Suprapubic skin (tissue), 4 donors: Measurements from ENCODE around the gene CAPRIN1. TPM values are rescaled to one million over a fixed set of nuclear protein-coding genes. Genes with fewer than 3 reads are reported as not detected.

Experiments
- DNase-seq, 2 donors: peaks; one replicate each; pipeline ENCODE4 v3.0.0-alpha.2; 2019; ENCODE audit warnings: low spot score in 2 of 2
- H3K27ac ChIP-seq: fragments of 200-600 bp; sonication (generic); one replicate; pipeline ENCODE4 v1.5.1; 2019
- H3K27me3 ChIP-seq: fragments of 200-600 bp; sonication (generic); one replicate; pipeline ENCODE4 v1.5.1; 2019
- H3K36me3 ChIP-seq: fragments of 200-600 bp; sonication (generic); one replicate; pipeline ENCODE4 v1.5.1; 2019
- H3K4me1 ChIP-seq: fragments of 200-600 bp; sonication (generic); one replicate; pipeline ENCODE4 v1.5.1; 2019
- H3K4me3 ChIP-seq: fragments of 200-600 bp; sonication (generic); one replicate; pipeline ENCODE4 v1.5.1; 2019; ENCODE audit warnings: mild to moderate bottlenecking
- H3K9me3 ChIP-seq: fragments of 200-600 bp; sonication (generic); one replicate; pipeline ENCODE4 v1.5.1; 2019
- CTCF ChIP-seq, 2 donors: fragments of 200-600 bp in 1 of 2; fragments of 450-650 bp in 1 of 2; sonication (generic) in 1 of 2; IDR thresholded peaks; one replicate each; pipeline ENCODE4 v1.5.1; 2016 to 2019; ENCODE audit warnings: antibody characterized with exemption in 2 of 2, mild to moderate bottlenecking in 1 of 2, moderate library complexity in 1 of 2
- EP300 ChIP-seq: sonication (generic); formaldehyde crosslinking; IDR thresholded peaks from one replicate; pipeline ENCODE4 v1.6.1; 2017; ENCODE audit warnings: antibody characterized with exemption
- POLR2A ChIP-seq, 2 donors: fragments of 450-650 bp; IDR thresholded peaks; one replicate each; pipeline ENCODE4 v1.6.1; 2017; ENCODE audit warnings: antibody characterized with exemption in 2 of 2, mild to moderate bottlenecking in 2 of 2, moderate library complexity in 2 of 2
- POLR2AphosphoS5 ChIP-seq, 3 donors: sonication (generic); formaldehyde crosslinking; IDR thresholded peaks; one replicate each; pipeline ENCODE4 v1.6.1; 2017; ENCODE audit warnings: antibody characterized with exemption in 3 of 3
- WGBS: methylation state at CpG from one replicate; pipeline ENCODE4 v1.1.5; 2018; 5-methylcytosine and 5-hydroxymethylcytosine counted together
- total RNA-seq, 4 donors: library from RNA; depleted of rRNA; stranded (reverse); fragments of >200 nt; gene quantifications; one replicate each; pipeline ENCODE4 v1.1.0, GENCODE V29; 2016

Gene CAPRIN1
- total RNA-seq, 4 donors from 2014 or later, result 109 to 137 (median 117) TPM

- DNase-seq, result no peak
- 47% methylated on average over 4 of the region's 4 CpGs for WGBS
- Histone ChIP-seq H3K27me3 (no peaks in the 10 kb centered on the region), H3K9me3 (no peaks in the 10 kb centered on the region), H3K36me3 (no peaks in the 10 kb centered on the region), H3K4me1 (peaks cover 3% of the 10 kb centered on the region), H3K27ac (peak overlapping the region; percentile 2), H3K4me3 (no peak overlapping the region)
- TF ChIP-seq POLR2A (IDR thresholded peaks at IDR 0.05), result no peak
- TF ChIP-seq CTCF (IDR thresholded peaks at IDR 0.05), result no peak
- no peak for TF ChIP-seq EP300
- no peak for TF ChIP-seq POLR2AphosphoS5 (IDR thresholded peaks at IDR 0.05)
Observed at GRCh38 chr11:34029176-34029575, 22.4 kb upstream of the CAPRIN1 start.

GRCh38 chr11:34030382-34030781 is 21.1 kb upstream of the CAPRIN1 start:
- 45% methylated on average over 1 of the region's 1 CpG for WGBS
- H3K9me3 ChIP-seq, result no peaks in the 10 kb centered on the region
- H3K36me3 ChIP-seq, result no peaks in the 10 kb centered on the region
- DNase-seq, result no peak
- peak overlapping the region; percentile 2 for H3K27ac ChIP-seq
- TF ChIP-seq EP300, result no peak
- no peak for TF ChIP-seq POLR2A (IDR thresholded peaks at IDR 0.05)
- TF ChIP-seq CTCF (IDR thresholded peaks at IDR 0.05), result no peak
- TF ChIP-seq POLR2AphosphoS5 (IDR thresholded peaks at IDR 0.05), result no peak
- H3K4me1 ChIP-seq, result peaks cover 3% of the 10 kb centered on the region
- H3K27me3 ChIP-seq, result no peaks in the 10 kb centered on the region
- no peak overlapping the region for H3K4me3 ChIP-seq

- H3K27ac ChIP-seq, result no peak overlapping the region
- no peaks in the 10 kb centered on the region for H3K27me3 ChIP-seq
- no peak for TF ChIP-seq CTCF (IDR thresholded peaks at IDR 0.05)
- no peak for TF ChIP-seq EP300
- no peak for TF ChIP-seq POLR2A (IDR thresholded peaks at IDR 0.05)
- TF ChIP-seq POLR2AphosphoS5 (IDR thresholded peaks at IDR 0.05), result no peak
- no peak overlapping the region for H3K4me3 ChIP-seq
- H3K36me3 ChIP-seq, result no peaks in the 10 kb centered on the region
- peaks cover 2% of the 10 kb centered on the region for H3K4me1 ChIP-seq
- DNase-seq, result no peak
- H3K9me3 ChIP-seq, result no peaks in the 10 kb centered on the region
- 93% methylated on average over 2 of the region's 2 CpGs for WGBS
Observed at GRCh38 chr11:34033399-34033798, 18.1 kb upstream of the CAPRIN1 start.

- Histone ChIP-seq H3K4me1 (no peaks in the 10 kb centered on the region), H3K27me3 (no peaks in the 10 kb centered on the region), H3K9me3 (no peaks in the 10 kb centered on the region), H3K4me3 (no peak overlapping the region), H3K27ac (no peak overlapping the region), H3K36me3 (no peaks in the 10 kb centered on the region)
- TF ChIP-seq POLR2AphosphoS5 (IDR thresholded peaks at IDR 0.05), result no peak
- no peak for TF ChIP-seq EP300
- TF ChIP-seq CTCF (IDR thresholded peaks at IDR 0.05), result no peak
- TF ChIP-seq POLR2A (IDR thresholded peaks at IDR 0.05), result no peak
- WGBS, result 56% methylated on average over 6 of the region's 6 CpGs
- no peak for DNase-seq
Observed at GRCh38 chr11:34034053-34034452, 17.5 kb upstream of the CAPRIN1 start.

- Histone ChIP-seq H3K27ac (no peak overlapping the region), H3K4me3 (no peak overlapping the region), H3K4me1 (no peaks in the 10 kb centered on the region), H3K9me3 (no peaks in the 10 kb centered on the region), H3K27me3 (no peaks in the 10 kb centered on the region), H3K36me3 (no peaks in the 10 kb centered on the region)
- DNase-seq, result no peak
- no peak for TF ChIP-seq CTCF (IDR thresholded peaks at IDR 0.05)
- no peak for TF ChIP-seq EP300
- no peak for TF ChIP-seq POLR2A (IDR thresholded peaks at IDR 0.05)
- TF ChIP-seq POLR2AphosphoS5 (IDR thresholded peaks at IDR 0.05), result no peak
- WGBS, result 84% methylated on average over 1 of the region's 1 CpG
Observed at GRCh38 chr11:34036456-34036855, 15.1 kb upstream of the CAPRIN1 start.
